OCI-LY3 (cell line): ENCODE data around the gene MOB1B.
A peak's percentile ranks its signal among the peaks of the same experiment; 100 is the strongest.

Experiments
- H2AFZ ChIP-seq: fragments of 200-600, 300-600 bp; shearing (Covaris generic); 2 replicates; pipeline ENCODE4 v1.6.0; 2014; ENCODE audit warnings: antibody characterized with exemption, low read depth, low read length
- H3K27ac ChIP-seq: fragments of 200-600, 300-600 bp; sonication (generic); 2 replicates; pipeline ENCODE4 v1.5.1; 2014; ENCODE audit warnings: mild to moderate bottlenecking, low read length, moderate library complexity, mixed read lengths
- H3K27me3 ChIP-seq: fragments of 200-600, 300-600 bp; sonication (generic); 2 replicates; pipeline ENCODE4 v1.6.1; 2014; ENCODE audit warnings: low read depth, low read length, mixed read lengths
- H3K36me3 ChIP-seq: fragments of 200-600, 300-600 bp; sonication (generic); replicated peaks from 2 replicates; pipeline ENCODE3; 2014; ENCODE audit warnings: low read depth, low read length, mixed read lengths
- H3K4me1 ChIP-seq: fragments of 300-600, 200-600 bp; sonication (generic); 2 replicates; pipeline ENCODE4 v1.6.1; 2014; ENCODE audit warnings: low read length, mixed read lengths
- H3K4me2 ChIP-seq: fragments of 200-600, 300-600 bp; sonication (generic); 2 replicates; pipeline ENCODE4 v1.6.1; 2014; ENCODE audit warnings: low read length, mixed read lengths
- H3K4me3 ChIP-seq: fragments of 300-600, 200-600 bp; sonication (generic); 2 replicates; pipeline ENCODE4 v1.5.1; 2014; ENCODE audit warnings: antibody characterized with exemption, mild to moderate bottlenecking, low read length, moderate library complexity
- H3K79me2 ChIP-seq: fragments of 300-600, 200-600 bp; shearing (Covaris generic); 2 replicates; pipeline ENCODE4 v1.6.1; 2014; ENCODE audit warnings: mild to moderate bottlenecking, low read length, mixed read lengths
- H3K9ac ChIP-seq: fragments of 300-600, 200-600 bp; shearing (Covaris generic); 2 replicates; pipeline ENCODE4 v1.6.0; 2014; ENCODE audit warnings: mild to moderate bottlenecking, low read length, moderate library complexity
- H3K9me3 ChIP-seq: fragments of 200-600, 300-600 bp; shearing (Covaris generic); 2 replicates; pipeline ENCODE4 v1.6.1; 2014; ENCODE audit warnings: low read length, mixed read lengths; ENCODE audit not compliant: insufficient read depth
- H4K20me1 ChIP-seq: fragments of 200-600, 300-600 bp; sonication (generic); 2 replicates; pipeline ENCODE4 v1.6.1; 2016; ENCODE audit warnings: low read length, mixed read lengths; ENCODE audit not compliant: insufficient read depth
- CTCF ChIP-seq: fragments of 200-600, 300-600 bp; sonication (generic); IDR thresholded peaks from 2 replicates; pipeline ENCODE4 v1.5.1; 2014; ENCODE audit warnings: antibody characterized with exemption, low read length, low read depth
- EZH2phosphoT487 ChIP-seq: fragments of 200-600 bp; shearing (Covaris generic); IDR thresholded peaks from 2 replicates; pipeline ENCODE4 v1.6.1; 2018; ENCODE audit warnings: antibody characterized with exemption, mixed run types, low read depth

MOB1B gene

GRCh38 chr4:70976252-70976651, 74.1 kb downstream of the MOB1B start:
- Histone ChIP-seq H3K79me2 (no peaks in the 10 kb centered on the region), H3K27ac (no peak overlapping the region), H3K27me3 (no peaks in the 10 kb centered on the region), H3K9ac (no peak overlapping the region), H3K4me2 (no peak overlapping the region), H3K4me3 (no peak overlapping the region), H3K4me1 (peaks cover 12% of the 10 kb centered on the region), H2AFZ (no peak overlapping the region), H3K9me3 (no peaks in the 10 kb centered on the region), H3K36me3 (no peaks in the 10 kb centered on the region), H4K20me1 (no peaks in the 10 kb centered on the region)
- TF ChIP-seq CTCF (no peak), EZH2phosphoT487 (no peak)

- 0 out of 2 replicates have a peak overlapping the region, but pooled peaks have one; percentile 5 for H3K27ac ChIP-seq
- no peak overlapping the region for H3K4me3 ChIP-seq
- H4K20me1 ChIP-seq, result no peaks in the 10 kb centered on the region
- H3K4me1 ChIP-seq, result peaks cover 12% of the 10 kb centered on the region
- H3K9me3 ChIP-seq, result no peaks in the 10 kb centered on the region
- TF ChIP-seq EZH2phosphoT487, result no peak
- H3K27me3 ChIP-seq, result no peaks in the 10 kb centered on the region
- no peak overlapping the region for H2AFZ ChIP-seq
- H3K4me2 ChIP-seq, result peak overlapping the region; percentile 33
- H3K36me3 ChIP-seq, result no peaks in the 10 kb centered on the region
- no peaks in the 10 kb centered on the region for H3K79me2 ChIP-seq
- H3K9ac ChIP-seq, result no peak overlapping the region
These were observed 77.4 kb downstream of the MOB1B start for GRCh38 chr4:70979445-70980008.

- Histone ChIP-seq H3K27me3 (no peaks in the 10 kb centered on the region), H3K36me3 (no peaks in the 10 kb centered on the region), H3K27ac (no peak overlapping the region), H3K9ac (no peak overlapping the region), H4K20me1 (no peaks in the 10 kb centered on the region), H3K4me2 (no peak overlapping the region; the same call in 1 of the 2 replicates), H3K4me3 (no peak overlapping the region), H3K4me1 (peaks cover 12% of the 10 kb centered on the region), H2AFZ (no peak overlapping the region), H3K79me2 (no peaks in the 10 kb centered on the region), H3K9me3 (no peaks in the 10 kb centered on the region)
- TF ChIP-seq EZH2phosphoT487 (no peak), CTCF (no peak)
These were observed 78.0 kb downstream of the MOB1B start for GRCh38 chr4:70980196-70980595.

- no peaks in the 10 kb centered on the region for H4K20me1 ChIP-seq
- peaks cover 12% of the 10 kb centered on the region for H3K4me1 ChIP-seq
- H3K36me3 ChIP-seq, result no peaks in the 10 kb centered on the region
- no peak overlapping the region for H3K9ac ChIP-seq
- TF ChIP-seq EZH2phosphoT487 (no peak), CTCF (no peak)
- no peak overlapping the region for H3K4me3 ChIP-seq
- no peaks in the 10 kb centered on the region for H3K27me3 ChIP-seq
- H3K27ac ChIP-seq, result no peak overlapping the region
- no peak overlapping the region for H2AFZ ChIP-seq
- no peaks in the 10 kb centered on the region for H3K9me3 ChIP-seq
- no peak overlapping the region for H3K4me2 ChIP-seq
- H3K79me2 ChIP-seq, result no peaks in the 10 kb centered on the region
These were observed 81.9 kb downstream of the MOB1B start for GRCh38 chr4:70984106-70984505.

- Histone ChIP-seq H3K9ac (no peak overlapping the region), H4K20me1 (no peaks in the 10 kb centered on the region), H2AFZ (no peak overlapping the region), H3K27me3 (no peaks in the 10 kb centered on the region), H3K9me3 (no peaks in the 10 kb centered on the region), H3K4me2 (no peak overlapping the region), H3K4me3 (no peak overlapping the region), H3K4me1 (peaks cover 7% of the 10 kb centered on the region), H3K79me2 (no peaks in the 10 kb centered on the region), H3K27ac (no peak overlapping the region), H3K36me3 (no peaks in the 10 kb centered on the region)
- TF ChIP-seq CTCF, result no peak
- TF ChIP-seq EZH2phosphoT487, result no peak
These were observed 82.4 kb downstream of the MOB1B start for GRCh38 chr4:70984589-70984988.
